ENCODE results near the gene APMAP.

APMAP gene

GRCh38 chr20:25038103-25038410 lies 45.5 kb upstream of the APMAP start:
- Histone ChIP-seq H3K27me3 (no peaks in the 10 kb centered on the region), H3K36me3 (no peaks in the 10 kb centered on the region), H3K4me1 (ENCODE audit: control insufficient read depth in 1 of 2, insufficient read depth in 1 of 2, low read depth in 1 of 2, low read length in 1 of 2) (peaks cover 26 to 32% of the 10 kb centered on the region in 2 experiments), H3K9me3 (no peaks in the 10 kb centered on the region), H3K4me3 (ENCODE audit: low read depth in 1 of 2, low read length in 1 of 2) (no peak overlapping the region), H3K27ac (no peak overlapping the region)
- no peak for TF ChIP-seq CTCF (IDR thresholded peaks at IDR 0.05)

- no peaks in the 10 kb centered on the region for H3K9me3 ChIP-seq
- no peaks in the 10 kb centered on the region for H3K36me3 ChIP-seq
- H3K27me3 ChIP-seq, result no peaks in the 10 kb centered on the region
- TF ChIP-seq CTCF (IDR thresholded peaks at IDR 0.05), result no peak
- H3K4me3 ChIP-seq (ENCODE audit: low read depth in 1 of 2, low read length in 1 of 2), result no peak overlapping the region
- no peak overlapping the region for H3K27ac ChIP-seq
- peaks cover 21 to 26% of the 10 kb centered on the region in 2 experiments for H3K4me1 ChIP-seq (ENCODE audit: control insufficient read depth in 1 of 2, insufficient read depth in 1 of 2, low read depth in 1 of 2, low read length in 1 of 2)
These were observed 44.9 kb upstream of the APMAP start for GRCh38 chr20:25037288-25038102.

GRCh38 chr20:25036331-25036936 lies 43.9 kb upstream of the APMAP start:
- TF ChIP-seq CTCF (IDR thresholded peaks at IDR 0.05), result no peak
- no peak overlapping the region for H3K4me3 ChIP-seq (ENCODE audit: low read depth in 1 of 2, low read length in 1 of 2)
- H3K36me3 ChIP-seq, result no peaks in the 10 kb centered on the region
- H3K4me1 ChIP-seq (ENCODE audit: control insufficient read depth in 1 of 2, insufficient read depth in 1 of 2, low read depth in 1 of 2, low read length in 1 of 2), result peaks cover 13 to 18% of the 10 kb centered on the region in 2 experiments
- peak overlapping the region; percentile 48 for H3K27ac ChIP-seq
- H3K27me3 ChIP-seq, result no peaks in the 10 kb centered on the region
- H3K9me3 ChIP-seq, result no peaks in the 10 kb centered on the region

GRCh38 chr20:25035921-25036320 lies 43.4 kb upstream of the APMAP start:
- Histone ChIP-seq H3K4me1 (ENCODE audit: control insufficient read depth in 1 of 2, insufficient read depth in 1 of 2, low read depth in 1 of 2, low read length in 1 of 2) (peaks cover 13 to 18% of the 10 kb centered on the region in 2 experiments), H3K4me3 (ENCODE audit: low read depth in 1 of 2, low read length in 1 of 2) (no peak overlapping the region), H3K9me3 (no peaks in the 10 kb centered on the region), H3K27me3 (no peaks in the 10 kb centered on the region), H3K27ac (peak overlapping the region; percentile 48), H3K36me3 (no peaks in the 10 kb centered on the region)
- no peak for TF ChIP-seq CTCF (IDR thresholded peaks at IDR 0.05)

- H3K27ac ChIP-seq, result no peak overlapping the region
- H3K9me3 ChIP-seq, result no peaks in the 10 kb centered on the region
- H3K27me3 ChIP-seq, result no peaks in the 10 kb centered on the region
- H3K4me1 ChIP-seq (ENCODE audit: control insufficient read depth in 1 of 2, insufficient read depth in 1 of 2, low read depth in 1 of 2, low read length in 1 of 2), result peaks cover 13 to 18% of the 10 kb centered on the region in 2 experiments
- peaks cover 8% of the 10 kb centered on the region for H3K36me3 ChIP-seq
- no peak for TF ChIP-seq CTCF (IDR thresholded peaks at IDR 0.05)
- no peak overlapping the region for H3K4me3 ChIP-seq (ENCODE audit: low read depth in 1 of 2, low read length in 1 of 2)
These were observed 41.4 kb upstream of the APMAP start for GRCh38 chr20:25033924-25034300.

All from neutrophil (primary cell).